ENCODE measurements around the gene ATP5F1E. TPM values are rescaled to one million over a fixed set of nuclear protein-coding genes. Genes with fewer than 3 reads are reported as not detected.
A peak's percentile ranks its signal among the peaks of the same experiment; 100 is the strongest.

Gene ATP5F1E
- total RNA-seq, 1 donor from 2014 or later = 94.4 TPM

GRCh38 chr20:59020938-59021551, 11.1 kb downstream of the ATP5F1E start:
- Histone ChIP-seq H3K9ac (ENCODE audit: low read length) (peak overlapping the region; percentile 19), H3K27ac (ENCODE audit: low read depth, low read length) (peak overlapping the region; percentile 28), H3K4me3 (ENCODE audit: insufficient read depth, low read depth, low read length) (peak overlapping the region; percentile 16), H3K9me3 (ENCODE audit: insufficient read depth, low read depth, low read length) (no peaks in the 10 kb centered on the region), H3K36me3 (ENCODE audit: insufficient read depth, low read length) (peaks cover 15% of the 10 kb centered on the region), H3K4me2 (ENCODE audit: low read length) (peak overlapping the region; percentile 69), H3K4me1 (ENCODE audit: insufficient read depth, low read length) (peaks cover 18% of the 10 kb centered on the region), H2AFZ (ENCODE audit: low read depth, low read length) (no peak overlapping the region), H3K27me3 (ENCODE audit: insufficient read depth, low read length) (no peaks in the 10 kb centered on the region), H3K79me2 (ENCODE audit: insufficient read depth, low read length) (peaks cover 27% of the 10 kb centered on the region), H4K20me1 (ENCODE audit: insufficient read depth, low read length) (peaks cover 22% of the 10 kb centered on the region)
- no peak overlapping the region for H3K4me3 Mint-ChIP-seq (ENCODE audit: unreplicated experiment)
- TF ChIP-seq EZH2 (IDR thresholded peaks at IDR 0.05; ENCODE audit: insufficient read depth, low read length) (no peak), CTCF (IDR thresholded peaks at IDR 0.05; ENCODE audit: insufficient read depth, low read depth, low read length) (no peak)
- H3K36me3 Mint-ChIP-seq (ENCODE audit: low read depth, unreplicated experiment) = peaks cover 6% of the 10 kb centered on the region
- no peak overlapping the region for H3K27ac Mint-ChIP-seq (ENCODE audit: unreplicated experiment)
- H3K9me3 Mint-ChIP-seq (ENCODE audit: unreplicated experiment) = no peaks in the 10 kb centered on the region
- FAIRE-seq (no peak), DNase-seq (ENCODE audit: low read depth) (peak; percentile 77)
- H3K4me1 Mint-ChIP-seq (ENCODE audit: low read depth, unreplicated experiment) = peaks cover 12% of the 10 kb centered on the region
- no peaks in the 10 kb centered on the region for H3K27me3 Mint-ChIP-seq (ENCODE audit: low read depth, unreplicated experiment)

GRCh38 chr20:59019217-59019616, 12.9 kb downstream of the ATP5F1E start, which contains the start of gene TUBB1:
TSS of gene TUBB1 (plus strand) at chr20:59019429. CDS start at chr20:59019523, 94 bp downstream.
- Histone ChIP-seq H3K9ac (ENCODE audit: low read length) (no peak within 1 kb of the TSS), H3K4me2 (ENCODE audit: low read length) (no peak within 1 kb of the TSS), H3K4me1 (ENCODE audit: insufficient read depth, low read length) (peaks cover 26% of the 10 kb centered on the region), H3K27ac (ENCODE audit: low read depth, low read length) (no peak within 1 kb of the TSS), H2AFZ (ENCODE audit: low read depth, low read length) (no peak within 1 kb of the TSS), H3K36me3 (ENCODE audit: insufficient read depth, low read length) (no peaks in the 10 kb centered on the region), H3K79me2 (ENCODE audit: insufficient read depth, low read length) (peaks cover 9% of the 10 kb centered on the region), H4K20me1 (ENCODE audit: insufficient read depth, low read length) (peaks cover 6% of the 10 kb centered on the region), H3K9me3 (ENCODE audit: insufficient read depth, low read depth, low read length) (no peaks in the 10 kb centered on the region), H3K4me3 (ENCODE audit: insufficient read depth, low read depth, low read length) (no peak within 1 kb of the TSS), H3K27me3 (ENCODE audit: insufficient read depth, low read length) (no peaks in the 10 kb centered on the region)
- H3K27me3 Mint-ChIP-seq (ENCODE audit: low read depth, unreplicated experiment) = no peaks in the 10 kb centered on the region
- H3K27ac Mint-ChIP-seq (ENCODE audit: unreplicated experiment) = no peak within 1 kb of the TSS
- peaks cover 6% of the 10 kb centered on the region for H3K36me3 Mint-ChIP-seq (ENCODE audit: low read depth, unreplicated experiment)
- no peak for TF ChIP-seq CTCF (IDR thresholded peaks at IDR 0.05; ENCODE audit: insufficient read depth, low read depth, low read length)
- no peak for TF ChIP-seq EZH2 (IDR thresholded peaks at IDR 0.05; ENCODE audit: insufficient read depth, low read length)
- H3K4me3 Mint-ChIP-seq (ENCODE audit: unreplicated experiment) = no peak within 1 kb of the TSS
- no peaks in the 10 kb centered on the region for H3K9me3 Mint-ChIP-seq (ENCODE audit: unreplicated experiment)
- FAIRE-seq (no peak), DNase-seq (ENCODE audit: low read depth) (no peak)
- peaks cover 15% of the 10 kb centered on the region for H3K4me1 Mint-ChIP-seq (ENCODE audit: low read depth, unreplicated experiment)

GRCh38 chr20:59018817-59019216, 13.3 kb downstream of the ATP5F1E start:
- no peak for TF ChIP-seq EZH2 (IDR thresholded peaks at IDR 0.05; ENCODE audit: insufficient read depth, low read length)
- TF ChIP-seq CTCF (IDR thresholded peaks at IDR 0.05; ENCODE audit: insufficient read depth, low read depth, low read length) = no peak
- FAIRE-seq = no peak
- H3K4me3 Mint-ChIP-seq (ENCODE audit: unreplicated experiment) = no peak overlapping the region

More at GRCh38 chr20:59018817-59019216, 13.3 kb downstream of the ATP5F1E start:
- Mint-ChIP-seq H3K9me3 (ENCODE audit: unreplicated experiment) (no peaks in the 10 kb centered on the region), H3K27ac (ENCODE audit: unreplicated experiment) (no peak overlapping the region), H3K36me3 (ENCODE audit: low read depth, unreplicated experiment) (peaks cover 3% of the 10 kb centered on the region), H3K4me1 (ENCODE audit: low read depth, unreplicated experiment) (peaks cover 19% of the 10 kb centered on the region), H3K27me3 (ENCODE audit: low read depth, unreplicated experiment) (no peaks in the 10 kb centered on the region)
- no peaks in the 10 kb centered on the region for H3K36me3 ChIP-seq (ENCODE audit: insufficient read depth, low read length)
- H3K4me2 ChIP-seq (ENCODE audit: low read length) = no peak overlapping the region
- no peak for DNase-seq (ENCODE audit: low read depth)
- H3K27me3 ChIP-seq (ENCODE audit: insufficient read depth, low read length) = no peaks in the 10 kb centered on the region
- no peaks in the 10 kb centered on the region for H3K9me3 ChIP-seq (ENCODE audit: insufficient read depth, low read depth, low read length)
- H3K9ac ChIP-seq (ENCODE audit: low read length) = no peak overlapping the region
- H3K79me2 ChIP-seq (ENCODE audit: insufficient read depth, low read length) = peaks cover 6% of the 10 kb centered on the region
- no peak overlapping the region for H3K27ac ChIP-seq (ENCODE audit: low read depth, low read length)
- H3K4me1 ChIP-seq (ENCODE audit: insufficient read depth, low read length) = peaks cover 30% of the 10 kb centered on the region
- H4K20me1 ChIP-seq (ENCODE audit: insufficient read depth, low read length) = peaks cover 5% of the 10 kb centered on the region
- no peak overlapping the region for H2AFZ ChIP-seq (ENCODE audit: low read depth, low read length)
- H3K4me3 ChIP-seq (ENCODE audit: insufficient read depth, low read depth, low read length) = no peak overlapping the region

Measured in astrocyte (in vitro differentiated cells and primary cell).